SIG-M5 treated with dmso at 0.1 percent for 504 hours (cell line): ENCODE data around the gene TTC7B.

Source experiments
- DNase-seq: peaks from one replicate; lab custom pipeline; 2025; ENCODE audit not compliant: unreplicated experiment; lab: John Stamatoyannopoulos, UW

The TTC7B gene

GRCh38 chr14:90624732-90625400 is 191.4 kb downstream of the TTC7B start:
- DNase-seq, result no peak

DNA sequence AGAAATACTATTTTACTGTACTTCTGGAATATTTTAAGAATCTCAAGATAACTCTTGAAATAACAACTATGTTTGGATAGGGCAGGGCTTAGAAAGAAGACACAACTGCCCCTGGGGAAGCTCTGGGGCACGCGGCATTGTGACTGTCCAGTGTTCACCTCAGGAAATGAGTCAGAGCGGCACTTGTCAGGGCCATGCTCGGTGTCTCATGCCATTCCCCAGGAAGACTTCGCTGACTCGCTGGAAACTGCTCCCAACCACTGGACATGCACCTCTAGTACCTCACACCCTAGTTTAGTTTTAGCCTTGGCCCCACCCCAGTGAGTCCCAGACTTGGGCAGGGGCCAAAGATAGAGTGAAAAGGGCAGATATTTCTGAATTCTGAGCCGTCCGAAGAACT is 192.0 kb downstream of the TTC7B start:
- peak; percentile 8 for DNase-seq

DNA sequence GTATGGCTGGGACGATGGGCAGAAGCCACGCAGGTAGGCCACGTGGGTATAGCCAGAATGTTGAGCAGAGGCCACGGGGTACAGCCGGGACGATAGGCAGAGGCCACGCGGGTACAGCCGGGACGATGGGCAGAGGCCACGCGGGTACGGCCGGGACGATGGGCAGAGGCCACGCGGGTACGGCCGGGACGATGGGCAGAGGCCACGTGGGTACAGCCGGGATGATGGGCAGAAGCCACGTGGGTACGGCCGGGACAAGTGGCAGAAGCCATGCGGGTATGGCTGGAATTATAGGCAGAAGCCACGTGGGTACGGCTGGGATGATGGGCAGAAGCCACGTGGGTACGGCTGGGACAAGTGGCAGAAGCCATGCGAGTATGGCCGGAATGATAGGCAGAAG is 195.0 kb downstream of the TTC7B start:
- no peak for DNase-seq

GRCh38 chr14:90620568-90621077 is 195.6 kb downstream of the TTC7B start:
- no peak for DNase-seq

GRCh38 chr14:90619911-90620310 is 196.3 kb downstream of the TTC7B start:
- no peak for DNase-seq

- no peak for DNase-seq
Observed at GRCh38 chr14:90617961-90618360, 198.3 kb downstream of the TTC7B start.

DNA sequence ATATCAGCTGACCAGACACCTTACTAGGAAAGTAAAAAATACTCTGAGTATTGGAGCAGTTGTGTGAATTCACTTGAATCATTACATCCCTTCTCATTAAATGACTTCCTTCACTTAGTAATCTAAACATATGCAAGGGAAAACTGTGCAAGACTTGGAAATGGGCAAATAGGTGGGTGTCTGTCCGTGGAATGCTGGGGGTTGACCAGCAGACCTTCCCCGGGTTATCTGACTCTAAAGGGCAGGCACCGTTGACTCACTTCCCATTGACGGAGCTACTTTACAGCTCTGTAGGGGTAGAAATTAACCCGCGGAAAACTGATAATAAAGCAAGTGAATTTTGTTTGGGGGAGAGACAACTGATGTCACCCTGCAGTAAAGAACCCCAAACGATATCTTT is 199.3 kb downstream of the TTC7B start:
- DNase-seq, result no peak

DNA sequence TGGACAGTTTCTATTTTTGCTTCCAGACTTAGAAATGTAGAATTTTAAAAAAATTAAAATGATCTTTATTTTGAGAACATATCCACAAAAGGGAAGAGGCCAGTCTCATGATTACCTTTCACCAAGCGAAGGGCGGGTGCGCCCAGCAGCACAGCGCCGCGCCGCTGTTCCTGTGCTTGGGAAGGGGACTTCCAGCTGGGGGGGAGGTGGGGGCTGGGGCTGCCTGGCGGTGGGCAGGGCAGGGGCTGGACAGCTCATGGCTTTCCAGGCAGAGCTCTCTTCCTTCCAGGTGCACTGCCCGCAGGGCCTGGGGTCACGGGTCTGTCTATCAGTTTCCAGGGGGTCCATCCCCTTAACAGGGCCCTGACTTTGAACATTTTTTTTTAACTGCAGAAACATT is 199.9 kb downstream of the TTC7B start:
- DNase-seq, result no peak

- DNase-seq, result no peak
Observed at GRCh38 chr14:90615517-90616060, 200.6 kb downstream of the TTC7B start.

DNA sequence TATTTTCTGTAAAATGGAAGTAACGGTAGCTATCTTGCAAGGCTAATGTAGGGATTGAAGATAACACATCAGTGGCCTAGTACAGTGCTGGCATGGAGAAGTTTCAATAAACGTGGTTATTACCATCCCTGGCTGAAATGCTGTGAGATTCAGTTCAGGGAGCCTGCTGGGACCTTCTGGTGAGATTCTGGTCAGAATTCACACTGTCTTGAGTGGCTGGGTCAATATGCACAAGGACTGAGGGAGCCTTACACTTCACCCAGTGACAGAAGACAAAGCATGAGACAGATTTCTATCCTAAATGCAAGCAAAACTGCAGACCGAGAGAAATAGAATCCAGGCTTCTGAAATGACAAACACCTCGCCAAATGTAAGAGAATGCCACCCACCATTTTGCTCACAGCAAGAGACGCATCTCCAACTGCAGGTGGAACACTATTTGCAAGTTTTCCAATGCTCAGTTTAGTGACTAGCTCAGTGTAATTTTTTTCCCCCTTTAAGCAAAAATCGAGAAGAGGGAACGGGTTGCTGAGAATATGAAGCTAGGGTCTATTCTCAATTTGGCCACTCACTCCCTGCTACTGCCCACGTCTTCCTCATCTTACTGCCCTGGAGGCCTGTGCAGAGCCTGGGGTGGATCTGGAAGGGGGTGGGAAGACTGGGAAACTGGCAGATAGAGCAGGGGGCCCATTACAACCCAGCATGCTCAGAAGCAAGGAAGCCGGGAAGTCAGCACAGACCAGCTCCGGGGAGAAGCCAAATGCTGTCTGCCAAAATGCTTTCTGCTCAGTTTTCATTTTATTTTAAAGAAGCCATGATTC is 201.3 kb downstream of the TTC7B start:
- DNase-seq, result no peak

DNA sequence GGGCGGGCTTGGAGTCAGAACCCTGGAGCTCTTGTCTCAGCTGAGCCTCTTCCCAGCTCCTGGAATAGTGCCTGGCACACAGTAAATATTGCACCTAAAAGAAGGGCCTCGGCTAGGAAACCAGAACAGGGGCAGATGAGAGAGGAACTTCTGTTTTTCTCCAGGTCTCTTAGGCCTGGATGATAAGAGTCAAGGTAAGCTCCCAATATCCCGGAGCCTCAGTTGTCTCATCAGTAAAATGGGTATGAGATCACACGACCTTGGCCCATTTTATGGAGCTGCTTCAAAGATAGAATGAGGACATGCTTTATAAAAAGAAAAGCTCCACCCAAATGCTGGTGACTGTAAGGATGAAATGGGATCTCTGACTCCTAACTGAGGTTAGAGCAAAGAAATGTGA is 202.2 kb downstream of the TTC7B start:
- no peak for DNase-seq

DNA sequence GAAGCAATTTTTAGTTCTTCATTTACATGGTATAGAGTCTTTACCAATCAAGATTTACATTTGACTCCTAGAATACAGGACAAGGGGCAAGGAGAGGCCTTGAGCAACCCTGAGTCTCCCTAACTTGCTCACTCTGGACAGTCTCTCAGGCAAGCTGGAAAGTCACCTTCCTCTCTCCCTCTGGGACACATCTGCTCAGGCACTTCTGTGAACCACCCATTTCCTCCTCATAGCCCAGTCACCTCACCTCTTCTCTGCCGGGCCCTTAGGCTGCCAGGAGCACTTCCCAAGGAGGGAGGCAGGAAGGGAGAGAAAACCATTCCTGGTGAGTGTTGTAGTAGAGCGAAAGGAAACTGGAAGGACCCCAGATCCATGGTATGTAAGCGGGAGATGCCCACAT is 202.8 kb downstream of the TTC7B start:
- no peak for DNase-seq

- no peak for DNase-seq
Observed at GRCh38 chr14:90612801-90613200, 203.4 kb downstream of the TTC7B start.

DNA sequence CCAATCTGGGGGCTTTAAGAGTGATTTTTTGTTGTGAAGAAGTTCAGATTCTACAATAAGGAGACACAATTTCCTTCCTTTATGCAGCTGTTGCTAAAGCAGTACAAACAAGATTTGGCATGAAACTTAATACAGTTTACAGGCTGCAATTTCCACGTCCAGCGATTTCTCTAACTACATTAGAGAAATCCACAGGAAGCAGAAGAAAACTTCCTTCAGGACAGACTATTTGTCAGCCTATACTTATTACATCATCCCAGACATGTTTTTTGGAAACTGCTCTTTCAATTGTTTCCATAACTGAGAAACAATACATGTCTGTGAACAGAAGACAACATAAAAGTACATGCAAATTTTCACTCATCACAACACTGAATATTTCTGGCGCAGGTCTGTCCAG is 204.3 kb downstream of the TTC7B start:
- DNase-seq, result no peak

GRCh38 chr14:90611501-90611900 is 204.7 kb downstream of the TTC7B start:
- no peak for DNase-seq

DNA sequence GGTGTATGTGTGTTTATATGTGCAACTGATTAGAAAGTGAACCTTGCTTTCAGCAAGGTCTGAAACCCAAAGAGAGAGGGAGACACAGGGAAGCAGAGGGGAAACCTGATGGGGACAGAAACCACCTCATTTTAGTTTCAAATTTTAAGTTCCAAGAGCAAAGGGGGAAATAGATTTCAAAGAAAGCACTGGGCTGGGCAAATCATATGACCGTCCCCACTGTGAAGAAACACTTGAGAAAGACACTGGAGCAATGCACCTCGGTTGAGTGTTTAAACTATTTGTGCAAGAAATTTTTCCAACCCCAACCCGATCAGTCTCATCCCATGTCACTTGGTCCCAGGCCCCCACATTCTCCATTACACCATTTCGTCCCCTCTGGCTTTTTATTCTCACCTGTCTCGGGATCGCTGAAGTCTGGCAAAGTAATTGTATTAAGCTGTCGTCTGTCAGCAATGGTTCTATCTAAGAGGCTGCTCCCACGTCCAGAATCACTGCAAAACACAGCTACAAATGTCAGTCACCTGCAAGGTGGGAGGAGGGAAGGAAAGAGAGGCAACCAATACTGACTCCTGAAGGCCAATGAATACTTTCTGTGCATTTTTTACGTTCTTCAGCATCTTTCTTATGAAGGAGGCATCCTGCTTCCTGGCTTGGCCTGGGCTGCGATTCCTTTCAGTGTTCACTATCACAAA is 205.7 kb downstream of the TTC7B start:
- DNase-seq, result no peak

- no peak for DNase-seq
Observed at GRCh38 chr14:90609376-90609775, 206.9 kb downstream of the TTC7B start.

DNA sequence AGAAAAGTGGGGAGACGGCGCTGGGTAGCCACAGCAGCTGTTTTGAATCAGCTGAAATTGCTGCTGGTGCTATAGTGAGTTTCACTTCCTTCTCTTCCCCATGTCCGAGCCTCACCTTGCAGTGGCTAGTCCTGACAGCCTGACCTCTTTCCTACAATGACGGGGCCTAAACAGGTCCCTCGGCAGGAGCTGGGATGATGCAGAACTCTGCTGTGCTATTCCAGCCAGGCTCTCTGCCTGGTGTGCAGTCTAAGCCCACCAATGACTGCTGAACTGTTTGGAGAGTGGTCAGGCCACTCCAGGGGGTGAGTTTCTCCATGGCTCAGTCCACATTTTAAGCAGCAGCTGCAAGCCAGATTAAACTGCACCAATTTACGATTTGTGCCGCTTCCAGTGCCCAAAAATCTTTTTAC is 207.3 kb downstream of the TTC7B start:
- no peak for DNase-seq

- DNase-seq, result no peak
Observed at GRCh38 chr14:90608281-90608680, 207.9 kb downstream of the TTC7B start.

DNA sequence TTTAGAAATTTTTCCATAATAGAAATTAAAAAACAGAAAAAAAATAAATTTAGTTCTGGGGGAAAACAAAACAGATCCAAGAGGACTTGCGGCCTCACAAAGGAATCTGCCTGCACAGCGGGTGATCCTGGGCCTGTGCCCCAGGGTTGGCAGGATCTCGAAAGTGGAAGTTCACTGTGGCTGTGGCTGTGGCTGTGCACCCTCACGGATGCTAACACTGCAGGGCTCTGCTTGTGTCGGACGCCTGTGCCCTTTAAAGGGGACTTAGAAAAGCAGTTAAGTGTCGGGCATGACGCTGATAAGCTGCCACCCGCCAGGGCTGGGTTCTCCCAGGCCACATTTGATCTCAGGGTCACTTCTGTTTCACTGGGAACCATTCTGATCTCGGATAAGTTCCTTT is 209.1 kb downstream of the TTC7B start:
- no peak for DNase-seq

DNA sequence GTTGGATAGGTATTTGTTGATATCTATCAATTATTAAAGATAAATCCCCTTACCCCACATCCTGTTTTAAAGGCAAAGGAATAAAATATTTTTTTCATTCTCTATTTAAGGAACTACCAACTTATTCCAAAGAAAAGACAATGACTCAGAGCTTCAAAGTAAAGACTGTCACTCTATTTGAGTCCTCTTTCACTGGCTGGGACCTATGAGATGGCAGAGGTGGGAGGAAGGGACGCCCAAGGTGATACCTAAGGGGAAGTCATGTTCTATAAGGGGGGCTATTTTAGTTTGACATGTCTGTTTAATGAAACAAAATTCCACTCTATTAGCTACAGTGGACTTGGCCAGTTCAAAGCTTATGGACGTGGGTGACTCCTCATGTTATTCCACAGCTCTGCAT is 209.8 kb downstream of the TTC7B start:
- no peak for DNase-seq

DNA sequence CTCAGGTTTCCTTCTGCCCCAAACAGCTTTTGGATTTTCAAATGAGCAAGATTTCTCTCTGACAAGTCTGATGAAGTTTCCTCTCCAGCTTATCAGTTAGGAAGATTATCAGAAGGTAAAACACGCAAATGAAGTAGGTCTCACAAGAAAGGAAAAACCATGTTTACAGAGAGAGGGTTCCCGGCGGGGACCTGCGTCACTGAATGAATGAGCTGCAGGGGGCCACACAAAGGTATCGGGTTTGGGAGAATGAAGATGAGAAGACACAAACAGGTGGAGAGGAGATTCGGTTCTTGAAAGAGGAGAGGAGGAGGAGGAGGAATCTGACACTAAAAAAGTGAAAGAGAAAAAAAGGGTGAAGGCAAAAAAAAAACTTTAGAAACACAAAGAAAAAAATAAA is 210.8 kb downstream of the TTC7B start:
- DNase-seq, result no peak
